GM18520 (cell line): ENCODE measurements around the gene SNX6.
"Not testable (repeated sequence)": the region's sequence is repeated elsewhere in the genome, so short reads cannot be mapped to it uniquely, and the experiment has no call there.

ENCODE experiments used
- ATAC-seq: cut with Tn5 transposase; IDR thresholded peaks from one replicate; pipeline ENCODE4 v1.9.1; 2021; ENCODE audit not compliant: unreplicated experiment

The SNX6 gene

DNA sequence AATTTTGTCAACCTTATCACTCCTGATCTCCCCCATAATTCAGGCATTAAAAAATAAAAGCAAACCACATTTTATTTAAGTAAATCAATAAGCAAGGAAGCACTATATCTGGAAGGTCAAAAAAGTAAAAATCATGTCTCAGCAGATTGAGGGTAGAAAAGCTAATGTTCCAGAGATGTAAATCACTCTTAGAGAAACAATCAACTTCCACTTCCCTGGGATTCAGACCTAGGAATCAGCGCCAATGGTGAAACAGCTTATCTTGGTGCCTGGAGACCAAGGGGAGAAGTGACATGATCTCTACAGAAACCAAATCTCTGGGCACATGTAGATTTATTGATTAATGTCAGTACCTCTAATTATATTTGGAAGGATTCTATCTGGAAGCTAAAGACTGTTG lies 10.9 kb upstream of the SNX6 start:
- ATAC-seq = no peak

DNA sequence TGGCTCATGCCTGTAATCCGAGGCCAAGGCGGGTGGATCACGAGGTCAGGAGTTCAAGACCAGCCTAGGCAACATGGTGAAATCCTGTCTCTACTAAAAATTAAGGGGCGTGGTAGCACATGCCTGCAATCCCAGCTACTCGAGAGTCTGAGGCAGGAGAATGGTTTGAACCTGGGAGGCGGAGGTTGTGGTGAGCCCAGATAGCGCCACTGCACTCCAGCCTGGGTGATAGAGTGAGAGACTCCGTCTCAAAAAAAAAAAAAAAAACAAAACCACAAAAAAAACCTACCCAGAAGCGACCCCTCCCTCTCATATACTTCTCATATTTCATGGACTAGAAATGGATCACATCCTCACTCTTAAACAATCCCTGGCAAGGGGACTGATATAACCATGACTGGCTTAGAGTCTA lies 4.4 kb upstream of the SNX6 start:
- not testable (repeated sequence) for ATAC-seq

DNA sequence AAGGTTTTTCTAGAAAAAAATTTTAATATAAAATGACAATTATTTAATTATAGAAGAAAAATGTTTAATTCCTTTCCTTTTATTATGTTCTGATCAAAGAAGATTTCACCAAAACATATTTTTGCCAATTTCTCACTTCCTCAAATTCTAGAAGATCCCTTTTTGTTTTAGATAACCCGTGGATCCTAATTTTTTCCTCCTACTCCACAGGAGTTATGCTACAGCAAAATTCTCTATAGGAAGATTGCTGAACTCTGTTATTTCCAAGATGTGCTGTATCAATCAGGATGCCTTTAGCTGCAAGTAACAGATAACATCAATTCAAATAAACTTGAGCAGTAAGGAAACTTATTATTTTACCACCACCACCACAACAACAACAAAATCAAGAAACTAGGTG lies 3.8 kb upstream of the SNX6 start:
- ATAC-seq = no peak

DNA sequence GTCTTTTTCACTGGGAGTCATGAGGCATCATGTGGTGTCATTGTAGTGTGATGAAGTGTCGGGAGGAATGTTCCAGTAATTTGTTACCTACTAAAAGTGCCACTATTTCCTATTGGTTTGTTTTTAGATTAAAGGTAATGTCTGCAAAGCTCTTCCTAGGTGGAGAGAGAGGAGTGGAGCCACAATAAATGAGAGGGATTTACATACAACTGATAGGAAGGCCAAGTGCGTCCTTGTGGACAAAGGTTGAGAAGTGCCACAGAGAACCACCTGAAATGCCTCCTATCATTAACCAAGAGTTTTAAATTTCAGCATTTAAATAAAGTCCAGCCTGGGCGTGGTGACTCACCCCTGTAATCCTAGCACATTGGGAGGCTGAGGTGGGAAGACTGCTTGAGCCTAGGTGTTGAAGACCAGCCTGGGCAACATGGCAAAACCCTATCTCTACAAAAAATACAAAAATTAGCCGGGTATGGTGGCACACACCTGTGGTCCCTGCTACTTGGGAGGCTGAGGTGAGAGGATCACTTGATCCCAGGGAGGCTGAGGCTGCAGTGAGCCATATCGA lies 2.5 kb upstream of the SNX6 start:
- no peak for ATAC-seq

DNA sequence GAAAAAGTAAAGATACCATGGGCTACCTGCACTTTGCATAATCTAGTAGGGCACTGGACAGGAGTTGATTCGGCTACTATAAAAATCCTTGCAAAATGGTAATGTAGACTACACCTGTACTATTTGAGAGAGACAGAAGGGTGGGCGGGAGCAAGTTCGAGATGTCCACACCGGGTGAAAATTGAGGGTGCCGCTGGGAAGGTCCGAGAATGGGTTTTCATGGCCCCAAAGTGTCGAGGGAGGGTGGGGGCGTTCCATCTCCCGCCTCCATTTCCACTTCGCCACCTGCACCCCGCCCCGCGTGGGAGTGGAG lies 648 bp downstream of the SNX6 start:
- no peak for ATAC-seq

DNA sequence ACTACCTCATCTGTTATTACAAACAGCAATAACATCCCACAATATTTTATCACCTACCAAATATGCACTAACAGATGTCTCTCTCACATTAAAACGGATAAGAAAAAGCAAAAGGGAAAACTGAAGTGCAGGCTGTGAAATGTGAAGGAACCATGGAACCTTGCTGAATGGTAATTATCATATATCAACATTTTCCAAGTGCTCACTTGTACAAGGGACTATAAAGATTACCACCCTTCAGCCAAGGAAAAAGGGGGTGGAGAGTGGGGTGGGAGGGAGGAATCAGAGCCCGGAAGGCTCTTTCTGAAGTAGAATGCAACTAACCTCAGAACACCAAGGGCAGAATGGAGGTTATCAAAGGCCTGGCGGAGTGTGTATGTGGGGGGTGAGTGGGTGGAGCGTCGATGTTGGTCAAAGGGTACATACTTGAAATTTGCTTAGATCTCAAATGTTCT lies 1.2 kb downstream of the SNX6 start:
- ATAC-seq = no peak

DNA sequence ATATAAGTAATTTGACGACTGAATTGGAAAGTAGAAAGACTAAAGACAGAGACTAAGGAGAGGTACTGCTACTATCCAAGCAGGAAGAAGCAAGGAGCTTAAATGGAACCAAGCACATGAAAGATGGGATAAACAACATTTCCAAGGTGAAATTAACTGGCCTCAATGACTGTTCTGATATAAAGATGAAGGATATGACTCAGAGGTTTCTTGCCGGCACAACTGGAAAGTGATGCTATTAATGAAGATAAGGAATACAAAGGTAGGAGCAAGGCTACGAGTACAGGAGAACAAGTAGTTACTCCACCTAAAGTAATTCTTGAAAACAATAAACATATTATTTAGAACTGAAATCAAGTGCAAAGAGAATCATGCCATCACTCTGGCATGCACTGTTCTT lies 6.4 kb downstream of the SNX6 start:
- ATAC-seq = no peak

DNA sequence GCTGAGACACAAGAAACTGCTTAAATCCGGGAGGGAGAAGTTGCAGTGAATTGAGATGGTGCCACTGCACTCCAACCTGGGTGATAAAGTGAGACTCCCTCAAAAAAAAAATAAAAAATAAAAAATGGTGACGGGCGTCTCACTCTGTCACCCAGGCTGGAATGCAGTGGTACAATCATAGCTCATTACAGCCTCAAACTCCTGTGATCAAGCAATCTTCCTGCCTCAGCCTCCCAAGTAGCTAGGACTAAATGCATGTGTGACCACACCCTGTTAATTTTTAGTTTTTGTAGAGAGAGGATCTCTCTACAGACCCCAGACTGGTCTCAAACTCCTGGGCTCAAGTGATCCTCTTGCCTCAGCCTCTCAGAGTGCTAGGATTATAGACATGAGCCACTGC lies 9.1 kb downstream of the SNX6 start:
- ATAC-seq = no peak

DNA sequence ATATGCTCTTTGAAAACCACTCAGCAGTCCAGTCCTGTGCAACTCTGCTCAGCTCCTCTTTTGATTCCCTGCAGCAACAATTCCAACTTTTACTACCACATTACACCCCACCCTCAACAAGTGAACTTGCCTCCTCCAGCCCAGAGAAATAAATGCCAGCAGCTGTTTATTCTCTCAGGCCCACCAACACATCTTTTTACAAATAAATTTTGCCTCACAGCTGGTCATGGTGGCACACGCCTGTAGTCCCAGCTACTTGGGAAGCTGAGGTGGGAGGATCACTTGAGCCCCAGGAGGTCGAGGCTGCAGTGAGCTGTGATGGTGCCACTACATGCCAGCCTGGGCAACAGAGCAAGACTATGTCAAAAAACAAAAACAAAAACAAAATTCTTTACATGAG lies 9.8 kb downstream of the SNX6 start:
- ATAC-seq = no peak

DNA sequence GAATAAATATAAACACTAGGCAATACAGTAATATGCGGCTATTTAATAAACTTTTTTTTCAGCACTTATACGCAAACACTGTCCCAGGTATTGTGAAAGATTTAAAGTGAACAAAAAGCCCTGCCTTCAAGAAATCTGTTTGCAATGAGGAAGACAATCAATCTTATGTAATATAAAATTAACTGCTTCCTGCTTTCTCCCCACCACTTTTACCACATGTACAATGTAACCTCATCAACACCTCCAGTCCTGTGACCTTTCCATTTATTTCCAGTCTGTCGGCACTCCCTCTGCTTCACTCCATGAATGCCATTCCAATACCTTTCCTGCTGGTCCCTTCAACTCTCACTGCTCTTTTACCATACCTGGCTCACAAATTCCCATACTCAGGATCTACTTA lies 10.5 kb downstream of the SNX6 start:
- ATAC-seq = no peak

DNA sequence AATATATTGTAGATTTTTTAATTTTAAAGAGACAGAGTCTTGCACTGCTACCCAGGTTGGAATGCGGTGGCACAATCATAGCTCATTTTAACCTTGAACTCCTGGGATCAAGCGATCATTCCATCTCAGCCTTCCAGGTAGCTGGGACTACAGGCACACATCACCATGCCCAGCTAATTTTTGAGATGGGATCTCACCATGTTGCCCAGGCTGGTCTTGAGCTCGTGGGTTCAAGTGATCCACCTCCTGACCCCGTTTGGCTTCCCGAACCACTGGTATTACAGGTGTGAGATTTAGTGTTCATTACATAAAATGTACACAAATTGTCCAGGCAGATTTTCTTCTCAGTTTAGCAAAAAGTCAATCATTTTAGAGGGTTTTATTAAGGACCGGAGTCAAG lies 13.6 kb downstream of the SNX6 start:
- no peak for ATAC-seq

DNA sequence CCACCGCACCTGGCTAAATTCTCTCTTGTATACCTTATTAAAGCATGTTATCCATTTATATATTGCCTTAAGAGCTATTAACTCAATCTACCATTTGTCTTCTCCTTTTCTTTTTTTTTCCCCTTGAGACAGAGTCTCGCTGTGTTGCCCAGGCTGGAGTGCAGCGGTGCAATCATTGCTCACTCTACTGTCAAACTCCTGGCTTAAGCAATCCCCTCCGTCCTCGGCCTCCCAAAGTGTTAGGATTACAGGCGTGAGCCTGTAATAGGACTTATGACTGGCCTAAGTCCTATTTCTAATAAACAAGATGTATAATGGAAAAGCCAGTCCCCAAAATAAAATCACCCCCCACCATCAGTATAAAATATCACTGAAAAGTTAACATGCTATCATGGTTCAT lies 14.4 kb downstream of the SNX6 start:
- ATAC-seq = no peak

DNA sequence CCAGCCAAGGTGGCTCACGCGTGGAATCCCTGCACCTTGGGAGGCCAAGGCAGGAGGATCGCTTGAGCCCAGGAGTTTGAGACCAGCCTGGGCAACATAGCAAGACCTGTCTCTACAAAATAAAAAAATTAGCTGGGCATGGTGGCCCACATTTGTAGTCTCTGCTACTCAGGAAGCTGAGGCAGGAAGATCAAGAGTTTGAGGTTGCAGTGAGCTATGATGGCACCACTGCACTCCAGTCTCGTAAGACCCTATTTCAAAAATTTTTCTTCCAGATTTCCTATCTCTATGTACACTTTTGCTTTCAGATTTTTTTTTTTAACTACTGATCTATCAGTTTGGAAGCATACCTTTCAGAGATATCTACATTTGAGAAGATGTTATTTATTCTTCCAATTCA lies 15.3 kb downstream of the SNX6 start:
- no peak for ATAC-seq

DNA sequence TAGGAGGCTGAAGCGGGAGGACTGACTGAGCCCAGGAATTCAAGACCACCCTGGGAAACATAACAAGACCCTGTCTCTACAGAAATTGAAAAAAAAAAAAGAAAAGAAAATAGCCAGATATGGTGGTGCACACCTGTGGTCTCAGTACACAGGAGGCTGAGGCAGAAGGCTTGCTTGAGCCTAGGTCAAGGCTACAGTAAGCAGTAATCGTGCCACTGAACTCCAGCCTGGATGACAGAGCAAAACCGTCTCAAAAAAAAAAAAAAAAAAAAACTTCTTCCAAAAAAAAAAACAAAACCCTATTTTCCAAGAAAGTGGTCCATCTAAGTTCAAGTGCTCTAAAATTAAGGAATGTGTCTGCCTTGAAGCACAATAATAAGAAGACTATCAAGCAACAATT lies 19.8 kb downstream of the SNX6 start:
- ATAC-seq = no peak

DNA sequence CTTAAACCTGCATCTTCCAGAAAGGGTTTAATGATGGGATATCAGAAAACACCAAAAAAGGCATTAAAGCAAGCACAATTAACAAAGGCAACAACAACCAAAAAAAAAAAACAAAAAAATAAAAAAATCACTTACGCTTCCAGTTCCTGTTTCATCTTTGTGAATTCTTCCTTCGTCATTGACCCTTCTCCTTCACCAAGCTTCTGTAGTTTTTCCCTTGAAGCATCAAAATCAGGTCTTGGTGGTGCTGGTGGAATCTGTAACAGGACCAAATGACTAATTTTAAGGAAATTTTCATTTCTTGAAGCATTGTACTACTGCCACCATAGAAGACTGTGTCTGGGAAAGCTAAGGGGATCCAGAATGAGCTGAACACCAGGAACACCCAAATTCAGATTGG lies 24.5 kb downstream of the SNX6 start:
- ATAC-seq = no peak

DNA sequence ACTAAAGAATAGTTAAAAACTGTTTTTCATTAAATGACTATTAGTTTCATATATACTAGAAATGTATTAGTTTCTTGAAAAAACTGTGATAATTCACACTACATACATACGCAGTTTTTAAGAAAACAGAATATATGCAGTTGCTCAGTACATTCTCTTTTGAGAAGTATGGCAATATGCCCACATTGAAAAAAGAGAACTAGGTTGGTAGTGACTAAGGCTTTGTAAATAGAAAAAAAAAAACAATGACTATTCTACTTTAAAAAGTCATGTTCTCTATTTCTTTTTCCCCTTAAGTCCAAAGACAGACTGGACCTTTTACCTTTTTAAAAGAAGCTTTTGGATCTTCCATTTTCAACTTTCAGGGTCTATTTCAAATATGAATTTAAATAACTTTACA lies 25.0 kb downstream of the SNX6 start:
- no peak for ATAC-seq

DNA sequence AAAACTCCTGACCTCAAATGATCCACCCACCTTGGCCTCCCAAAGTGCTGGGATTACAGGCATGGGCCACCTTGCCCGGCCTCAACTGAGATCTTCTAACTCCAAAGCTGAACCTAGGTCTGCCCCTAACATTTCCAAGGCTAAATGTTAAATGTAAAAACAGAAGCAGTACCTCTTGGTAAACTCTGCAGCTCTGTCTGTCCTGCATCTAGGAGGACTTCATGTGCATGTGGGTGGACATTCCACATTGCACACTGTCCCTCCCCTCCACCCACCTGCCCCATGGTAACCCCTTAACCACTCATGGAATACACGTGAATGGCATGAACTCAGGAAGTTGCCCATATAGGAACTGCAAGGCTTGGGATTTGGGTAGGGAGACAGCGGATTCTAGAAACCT lies 33.1 kb downstream of the SNX6 start:
- ATAC-seq = no peak

DNA sequence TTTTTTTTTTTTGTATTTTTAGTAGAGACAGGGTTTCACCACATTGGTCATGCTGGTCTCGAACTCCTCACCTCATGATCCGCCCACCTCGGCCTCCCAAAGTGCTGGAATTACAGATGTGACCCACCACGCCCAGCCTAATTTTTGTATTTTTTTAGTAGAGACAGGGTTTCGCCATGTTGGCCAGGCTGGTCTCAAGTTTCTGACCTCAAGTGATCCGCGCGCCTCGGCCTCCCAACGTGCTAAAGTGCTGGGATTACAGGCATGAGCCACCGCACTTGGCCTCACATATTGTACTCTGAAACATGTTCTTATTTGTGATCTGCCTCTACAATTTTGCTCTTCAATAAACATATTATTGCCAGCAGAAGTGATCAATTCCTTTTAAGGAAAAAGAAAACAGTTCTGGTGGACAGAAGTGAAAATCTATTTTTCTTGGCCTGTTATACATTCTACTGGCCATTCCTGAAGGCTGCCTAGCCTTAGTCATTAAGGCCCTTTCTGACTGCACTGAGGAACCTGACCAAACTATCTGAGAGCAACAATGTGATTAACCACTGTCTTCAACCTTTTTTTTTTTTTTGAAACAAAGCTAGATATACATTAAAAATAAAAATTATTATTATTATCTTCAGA lies 36.1 kb downstream of the SNX6 start:
- no peak for ATAC-seq

DNA sequence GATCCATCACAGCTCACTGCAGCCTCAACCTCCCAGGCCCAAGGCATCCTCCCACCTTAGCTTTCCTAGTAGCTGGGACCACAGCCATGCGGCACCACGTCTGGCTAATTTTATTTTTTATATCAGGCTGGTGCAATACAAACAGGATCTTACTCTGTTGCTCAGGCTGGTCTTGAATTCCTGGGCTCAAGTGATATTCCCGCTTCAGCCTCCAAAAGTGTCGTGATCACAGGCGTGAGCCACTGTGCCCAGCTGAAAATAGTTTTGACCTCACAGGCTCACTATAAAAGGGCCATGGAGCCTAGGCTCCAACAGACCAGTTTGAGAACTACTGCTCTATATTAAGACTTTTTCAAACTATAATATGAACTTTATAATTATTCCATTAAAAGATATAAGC lies 37.3 kb downstream of the SNX6 start:
- no peak for ATAC-seq

DNA sequence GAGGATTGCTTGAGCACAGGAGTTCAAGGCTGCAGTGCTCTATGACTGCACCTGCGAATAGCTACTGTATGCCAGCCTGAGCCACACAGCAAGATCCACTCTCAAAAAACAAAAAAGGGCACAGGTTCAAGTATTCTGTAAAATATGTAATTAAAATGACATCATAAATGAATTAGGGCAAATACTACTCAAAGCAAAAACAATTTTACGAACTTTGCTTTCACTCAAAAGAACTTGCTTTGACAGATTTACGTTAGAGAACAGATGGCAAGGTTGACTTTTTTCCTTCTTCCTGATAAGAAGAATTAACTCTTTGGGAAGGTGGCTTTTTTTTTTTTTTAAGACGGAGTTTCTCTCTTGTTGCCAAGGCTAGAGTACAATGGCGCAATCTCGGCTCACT lies 46.4 kb downstream of the SNX6 start:
- no peak for ATAC-seq

DNA sequence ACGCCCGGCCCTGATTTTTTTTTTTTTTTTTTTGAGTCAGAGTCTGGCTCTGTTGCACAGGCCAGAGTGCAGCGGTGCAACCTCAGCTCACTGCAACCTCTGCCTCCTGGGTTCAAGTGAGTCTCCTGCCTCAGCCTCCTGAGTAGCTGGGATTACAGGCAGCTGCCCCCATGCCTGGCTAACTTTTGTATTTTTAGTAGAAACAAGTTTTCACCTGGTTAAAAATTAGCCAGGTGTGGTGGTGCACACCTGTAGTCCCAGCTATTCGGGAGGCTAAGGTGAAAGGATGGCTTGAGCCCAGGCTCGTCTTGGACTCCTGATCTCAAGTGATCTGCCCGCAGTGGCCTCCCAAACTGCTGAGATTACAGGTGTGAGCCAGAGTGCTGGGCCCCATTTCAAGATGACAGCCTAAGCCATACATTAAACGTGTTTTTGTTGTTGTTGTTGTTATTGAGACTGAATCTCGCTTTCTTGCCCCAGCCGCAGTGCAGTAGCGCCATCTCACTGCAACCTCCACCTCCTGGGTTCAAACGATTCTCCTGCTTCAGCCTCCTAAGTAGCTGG lies 47.7 kb downstream of the SNX6 start:
- ATAC-seq = no peak

DNA sequence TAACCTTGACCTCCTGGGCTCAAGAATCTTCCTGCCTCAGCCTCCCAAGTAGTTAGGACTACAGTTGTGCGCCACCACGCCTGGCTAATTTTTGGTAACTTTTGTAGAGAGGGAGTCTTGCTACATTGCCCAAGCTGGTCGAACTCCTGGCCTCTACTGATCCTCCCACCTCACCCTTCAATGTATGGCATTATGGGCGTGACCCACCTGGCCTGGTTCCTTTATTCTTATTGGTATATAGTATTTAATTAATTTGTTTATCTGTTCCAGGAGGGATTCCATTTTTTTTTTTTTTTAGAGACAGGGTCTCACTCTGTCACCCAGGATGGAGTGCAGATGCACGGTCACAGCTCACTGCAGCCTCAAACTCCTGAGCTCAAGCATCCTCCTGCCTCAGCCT lies 49.6 kb downstream of the SNX6 start:
- no peak for ATAC-seq

DNA sequence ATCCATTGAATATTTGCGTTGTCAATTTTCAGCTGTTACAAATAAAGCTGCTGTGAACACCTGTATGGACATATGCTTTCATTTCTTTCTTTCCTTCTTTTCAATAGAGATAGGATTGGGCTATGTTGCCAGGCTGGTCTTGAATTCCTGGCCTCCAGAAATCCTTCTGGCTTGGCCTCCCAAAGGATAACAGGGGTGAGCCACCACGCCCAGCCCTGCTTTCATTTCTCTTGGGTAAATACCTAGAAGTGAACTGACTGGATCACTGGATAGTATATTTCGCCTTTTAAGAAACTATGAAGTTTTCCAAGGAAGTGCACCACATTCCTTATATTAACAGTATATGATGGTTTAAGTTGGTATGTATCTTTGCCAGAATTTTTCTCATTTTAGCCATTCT lies 58.2 kb downstream of the SNX6 start:
- no peak for ATAC-seq
